PFSK-1 (cell line): ENCODE data around the gene WNT7B.

Experiments used
- FOXP2 ChIP-seq: optimal IDR thresholded peaks from 2 replicates; pipeline ENCODE3; 2011; ENCODE audit warnings: borderline replicate concordance, control low read depth, inconsistent platforms; ENCODE audit not compliant: insufficient read depth; ENCODE audit errors: extremely low read length, extremely low read depth
- POLR2AphosphoS5 ChIP-seq: IDR thresholded peaks from 2 replicates; pipeline ENCODE4 v1.6.1; 2012; ENCODE audit warnings: low read depth, mild to moderate bottlenecking, control low read depth, low read length, moderate library complexity
- REST ChIP-seq, 2 experiments: IDR thresholded peaks; 2 replicates each; pipeline versions ENCODE4 v1.6.1 to v1.8.0; 2011 to 2012; ENCODE audit warnings: low read depth in 2 of 2, low read length in 2 of 2, control low read depth in 1 of 2, inconsistent platforms in 1 of 2, mild to moderate bottlenecking in 1 of 2, moderate library complexity in 1 of 2; ENCODE audit not compliant: insufficient read depth in 1 of 2
- SIN3A ChIP-seq: IDR thresholded peaks from 2 replicates; pipeline ENCODE4 v1.6.1; 2012; ENCODE audit warnings: mild to moderate bottlenecking, low read length, moderate library complexity, borderline replicate concordance; ENCODE audit not compliant: insufficient read depth
- TAF1 ChIP-seq: IDR thresholded peaks from 2 replicates; pipeline ENCODE4 v1.6.1; 2012; ENCODE audit warnings: low read length, control low read depth, borderline replicate concordance; ENCODE audit not compliant: insufficient read depth

Gene WNT7B

GRCh38 chr22:45963821-45964220 is 13.1 kb downstream of the WNT7B start:
- TF ChIP-seq TAF1, result no peak
- TF ChIP-seq POLR2AphosphoS5, result no peak
- no peak for TF ChIP-seq SIN3A
- TF ChIP-seq FOXP2, result no peak
- no peak for TF ChIP-seq REST (IDR thresholded peaks at IDR 0.05; ENCODE audit: insufficient read depth in 1 of 2, low read depth in 2 of 2, low read length in 2 of 2)

- TF ChIP-seq POLR2AphosphoS5, result no peak
- TF ChIP-seq REST (IDR thresholded peaks at IDR 0.05; ENCODE audit: insufficient read depth in 1 of 2, low read depth in 2 of 2, low read length in 2 of 2), result no peak
- TF ChIP-seq TAF1, result no peak
Measured at GRCh38 chr22:45962756-45963324, 14.1 kb downstream of the WNT7B start.

- no peak for TF ChIP-seq POLR2AphosphoS5
- no peak for TF ChIP-seq SIN3A
- no peak for TF ChIP-seq TAF1
- no peak for TF ChIP-seq FOXP2
- no peak for TF ChIP-seq REST (IDR thresholded peaks at IDR 0.05; ENCODE audit: insufficient read depth in 1 of 2, low read depth in 2 of 2, low read length in 2 of 2)
Measured at GRCh38 chr22:45962434-45962718, 14.6 kb downstream of the WNT7B start.

- TF ChIP-seq TAF1 (no peak), POLR2AphosphoS5 (no peak), SIN3A (no peak), FOXP2 (no peak), REST (IDR thresholded peaks at IDR 0.05; ENCODE audit: insufficient read depth in 1 of 2, low read depth in 2 of 2, low read length in 2 of 2) (no peak)
Measured at GRCh38 chr22:45961679-45962433, 15.1 kb downstream of the WNT7B start.
